Heart right ventricle (tissue), 16 donors: ENCODE results near the gene GPR107. TPM values are rescaled to one million over a fixed set of nuclear protein-coding genes. Genes with fewer than 3 reads are reported as not detected.

ENCODE experiments used
- ATAC-seq, 8 donors: fragments of 200-7000 bp; cut with Tn5 transposase; one replicate each; pipeline ENCODE4 v1.9.1; 2020; ENCODE audit warnings: mild to moderate bottlenecking in 8 of 8, moderate library complexity in 8 of 8, moderate number of reproducible peaks in 1 of 8
- DNase-seq, 2 donors: peaks; one replicate each; pipeline ENCODE4 v3.0.0-alpha.2; 2020
- H3K27ac ChIP-seq, 10 donors: fragments of 200-600 bp; sonication (generic) in 2 of 10; one replicate each; pipeline versions ENCODE4 v1.5.0 to v1.8.0; 2020 to 2022; ENCODE audit warnings: mild to moderate bottlenecking in 3 of 10
- H3K27me3 ChIP-seq, 7 donors: fragments of 200-600 bp; one replicate each; pipeline ENCODE4 v1.8.0; 2021 to 2022; ENCODE audit warnings: mild to moderate bottlenecking in 2 of 7
- H3K36me3 ChIP-seq, 9 donors: fragments of 200-600 bp; sonication (generic) in 1 of 9; one replicate each; pipeline versions ENCODE4 v1.5.0 to v1.8.0; 2020 to 2022; ENCODE audit warnings: mild to moderate bottlenecking in 2 of 9
- H3K4me1 ChIP-seq, 9 donors: fragments of 200-600 bp; sonication (generic) in 1 of 9; one replicate each; pipeline versions ENCODE4 v1.5.0 to v1.8.0; 2020 to 2022; ENCODE audit warnings: mild to moderate bottlenecking in 4 of 9
- H3K4me3 ChIP-seq, 10 donors: fragments of 200-600 bp; sonication (generic) in 2 of 10; one replicate each; pipeline versions ENCODE4 v1.5.0 to v1.8.0; 2020 to 2022; ENCODE audit warnings: mild to moderate bottlenecking in 7 of 10, moderate library complexity in 2 of 10
- H3K9me3 ChIP-seq, 11 donors: fragments of 200-600 bp in 10 of 11; sonication (generic) in 2 of 11; one replicate each; pipeline versions ENCODE4 v1.5.0 to v1.8.0; 2013 to 2022; ENCODE audit warnings: mild to moderate bottlenecking in 2 of 11, control low read depth in 1 of 11, moderate library complexity in 1 of 11
- WGBS, 2 donors: extraction: QIAGEN DNeasy Blood & Tissue Kit; methylation state at CpG; one replicate each; pipeline ENCODE4 v1.1.7; 2013; ENCODE audit warnings: inconsistent platforms in 1 of 2; 5-methylcytosine and 5-hydroxymethylcytosine counted together
- intact Hi-C, 10 donors: fragments of 100-400 bp; cut with DNase I; formaldehyde crosslinking; loops; one replicate each; pipeline versions ENCODE4 v1.11.1 to v1.14.2; 2022
- polyA plus RNA-seq, 2 donors: library from polyadenylated mRNA; stranded (reverse); fragments of 200-250 nt; gene quantifications; one replicate each; pipeline ENCODE4 v1.2.3, GENCODE V29; 2013
- total RNA-seq, 10 donors: library from RNA; stranded (reverse); fragmentation: NEBNext Ultra II Directional in 3 of 10; extraction: Animal tissue kit (Norgen Biotek cat#: 25700) in 3 of 10; gene quantifications; one replicate each; pipeline versions ENCODE4 v1.2.1 to v1.2.4, GENCODE V29; 2021 to 2023
- TF ChIP-seq, protein P1 (sequence below), 9 donors: fragments of 200-600 bp; sonication (generic) in 2 of 9; IDR thresholded peaks; one replicate each; pipeline versions ENCODE4 v1.5.0 to v1.8.0; 2021 to 2022; ENCODE audit warnings: antibody characterized with exemption in 9 of 9, mild to moderate bottlenecking in 5 of 9, moderate library complexity in 1 of 9
- donor health status: Arrhythmogenic right ventricular cardiomyopathy.
- donor health status: ischemic (EF 13 %, LVEDD 7.1; RV severe dilation, severe dysfunction).
- donor health status: healthy with polysubstance abuse.
- donor health status: DM: no; HTN: yes; CAD: no.
- donor health status: DM: no; HTN: no; CAD: no.
- donor health status: ischemic (EF 25% LVEDD 6.9; RV normal size, moderate dysfunction).
- donor health status: ischemic (EF 25% LVEDD 5.7; RV mildly dilated, moderate dysfunction).
- donor health status: healthy.
- donor health status: DM: yes; HTN: yes; CAD: no.
- donor health status: Ischemic cardiomyopathy.
- donor health status: ischemic (EF 35%, LVEDD 5.7; RV mildly dilated, moderate dysfunction).
- donor health status: nonischemic (EF 11% LVEDD 7.7; RV severe dilation, severe dysfunction).
- donor health status: DM: yes; HTN: yes; CAD: no.
- donor health status: PGD.
- donor health status: ischemic (EF 29% LVEDD 5.4; RV normal size, mild dysfunction).
- donor health status: nonischemic (EF 23%, LVEDD 6.1; RV moderate dilation, normal function).

The GPR107 gene
- total and polyA plus RNA-seq, 12 donors: 6.7 to 35.6 (median 23.9) TPM

DNA sequence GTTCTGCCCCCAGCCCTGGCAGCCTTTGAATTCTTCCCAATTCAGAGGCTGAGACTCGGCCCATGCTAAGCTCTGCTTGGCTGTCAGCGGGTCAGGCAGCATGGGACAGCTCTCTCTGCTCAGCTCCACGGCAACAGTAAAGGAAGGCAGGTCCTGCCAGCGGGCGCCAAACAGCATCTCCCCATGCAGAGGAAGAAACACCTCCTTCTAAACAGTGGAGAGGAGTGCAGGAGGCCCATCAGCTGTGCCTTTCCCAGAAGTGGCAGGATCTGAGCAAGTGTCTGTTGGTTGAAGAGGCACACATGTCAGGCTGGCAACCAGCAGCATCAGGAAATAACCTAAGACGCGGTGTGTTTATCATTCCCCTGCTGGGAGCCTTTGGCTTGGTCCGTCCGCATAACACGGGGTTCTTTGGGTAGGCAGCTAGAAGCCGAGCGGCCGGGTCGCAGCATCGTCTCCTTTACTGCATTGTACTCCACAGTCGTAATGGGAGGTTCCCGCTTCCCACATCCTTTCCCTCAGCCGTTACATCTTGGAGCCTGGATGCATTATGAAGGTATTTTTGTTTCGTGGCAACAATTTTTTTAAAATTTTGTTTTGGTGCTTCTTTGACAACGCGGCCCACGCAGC is 75.8 kb downstream of the GPR107 start:
- Histone ChIP-seq H3K36me3 (peaks cover 0 to 94% (median 11%) of the 10 kb centered on the region in 9 donors), H3K27ac (peak overlapping the region in 8 of 10 donors; percentile 42 to 91 (median 67)), H3K27me3 (no peaks in the 10 kb centered on the region), H3K4me1 (peaks cover 6 to 40% (median 17%) of the 10 kb centered on the region in 9 donors), H3K9me3 (no peaks in the 10 kb centered on the region), H3K4me3 (no peak overlapping the region)
- TF ChIP-seq, protein P1, sequence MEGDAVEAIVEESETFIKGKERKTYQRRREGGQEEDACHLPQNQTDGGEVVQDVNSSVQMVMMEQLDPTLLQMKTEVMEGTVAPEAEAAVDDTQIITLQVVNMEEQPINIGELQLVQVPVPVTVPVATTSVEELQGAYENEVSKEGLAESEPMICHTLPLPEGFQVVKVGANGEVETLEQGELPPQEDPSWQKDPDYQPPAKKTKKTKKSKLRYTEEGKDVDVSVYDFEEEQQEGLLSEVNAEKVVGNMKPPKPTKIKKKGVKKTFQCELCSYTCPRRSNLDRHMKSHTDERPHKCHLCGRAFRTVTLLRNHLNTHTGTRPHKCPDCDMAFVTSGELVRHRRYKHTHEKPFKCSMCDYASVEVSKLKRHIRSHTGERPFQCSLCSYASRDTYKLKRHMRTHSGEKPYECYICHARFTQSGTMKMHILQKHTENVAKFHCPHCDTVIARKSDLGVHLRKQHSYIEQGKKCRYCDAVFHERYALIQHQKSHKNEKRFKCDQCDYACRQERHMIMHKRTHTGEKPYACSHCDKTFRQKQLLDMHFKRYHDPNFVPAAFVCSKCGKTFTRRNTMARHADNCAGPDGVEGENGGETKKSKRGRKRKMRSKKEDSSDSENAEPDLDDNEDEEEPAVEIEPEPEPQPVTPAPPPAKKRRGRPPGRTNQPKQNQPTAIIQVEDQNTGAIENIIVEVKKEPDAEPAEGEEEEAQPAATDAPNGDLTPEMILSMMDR (IDR thresholded peaks at IDR 0.05): no peak
- 84 to 88% methylated on average over 22 of the region's 22 CpGs for WGBS, 2 donors
- intact Hi-C loops: no loop called here
- no peak for DNase-seq
- ATAC-seq: peak in 5 of 8 donors; percentile 6 to 35 (median 24)

DNA sequence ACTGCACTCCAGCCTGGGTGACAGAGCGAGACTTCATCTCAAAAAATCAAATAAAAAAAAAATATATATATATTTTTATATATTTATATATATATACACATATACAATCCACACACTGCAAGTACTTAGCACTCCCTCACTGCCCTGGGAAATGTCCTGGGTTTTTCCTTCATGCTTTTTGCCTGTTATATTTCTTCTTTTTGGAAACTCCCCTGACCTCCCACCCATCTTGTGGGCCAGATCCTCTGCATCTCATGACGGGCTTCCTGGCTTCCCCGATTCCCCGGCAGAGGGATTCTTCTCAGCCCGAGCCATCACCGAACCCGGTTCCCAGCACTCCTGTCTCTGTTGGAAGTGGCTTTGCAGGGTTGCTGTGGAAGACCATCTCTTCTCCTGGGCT is 79.0 kb downstream of the GPR107 start:
- 93 to 95% methylated on average over 7 of the region's 7 CpGs for WGBS, 2 donors
- no peak overlapping the region for H3K27ac ChIP-seq
- intact Hi-C loops: no loop called here
- H3K27me3 ChIP-seq: no peaks in the 10 kb centered on the region
- no peak for DNase-seq
- H3K9me3 ChIP-seq: no peaks in the 10 kb centered on the region
- H3K4me1 ChIP-seq: peaks cover 6 to 36% (median 17%) of the 10 kb centered on the region in 9 donors
- no peak for ATAC-seq
- TF ChIP-seq, protein P1 (IDR thresholded peaks at IDR 0.05): no peak
- H3K36me3 ChIP-seq: peaks cover 0 to 87% (median 6%) of the 10 kb centered on the region in 9 donors
- H3K4me3 ChIP-seq: no peak overlapping the region

DNA sequence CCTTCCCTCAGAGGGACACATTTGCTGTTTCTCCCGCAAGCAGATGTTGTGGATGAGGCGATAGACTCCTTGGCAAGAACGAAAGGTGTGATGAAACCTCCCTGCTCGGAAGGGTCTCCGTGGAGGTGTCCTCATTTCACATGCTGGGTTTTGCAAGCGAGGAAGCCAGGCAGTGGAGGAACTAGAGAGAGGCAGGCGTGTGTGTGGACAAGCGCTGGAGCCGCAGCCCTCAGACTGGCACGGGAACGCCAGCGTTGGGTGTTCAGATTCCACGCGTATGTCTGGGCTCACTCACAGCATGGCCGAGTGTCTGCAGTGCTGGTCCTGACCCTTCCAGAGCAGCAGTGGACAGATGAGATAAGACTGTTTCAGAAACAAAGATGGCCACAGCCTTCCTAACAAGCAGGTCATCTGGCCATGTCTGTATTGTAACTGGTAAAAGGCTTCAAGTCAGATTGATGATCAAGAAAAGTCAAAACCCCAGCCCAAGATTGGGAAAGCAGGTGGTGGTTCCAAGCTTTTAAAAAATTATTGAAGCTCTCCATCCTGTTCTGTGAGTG is 83.5 kb downstream of the GPR107 start:
- TF ChIP-seq, protein P1 (IDR thresholded peaks at IDR 0.05): no peak
- Histone ChIP-seq H3K4me3 (no peak overlapping the region), H3K9me3 (no peaks in the 10 kb centered on the region), H3K4me1 (peaks cover 10 to 37% (median 22%) of the 10 kb centered on the region in 9 donors), H3K27me3 (no peaks in the 10 kb centered on the region), H3K27ac (peak overlapping the region in 2 of 10 donors; percentile 56 to 63), H3K36me3 (peaks cover 0 to 47% (median 0%) of the 10 kb centered on the region in 9 donors)
- WGBS, 2 donors: 88 to 91% methylated on average over 15 of the region's 15 CpGs
- intact Hi-C loops: no loop called here
- no peak for DNase-seq
- no peak for ATAC-seq

DNA sequence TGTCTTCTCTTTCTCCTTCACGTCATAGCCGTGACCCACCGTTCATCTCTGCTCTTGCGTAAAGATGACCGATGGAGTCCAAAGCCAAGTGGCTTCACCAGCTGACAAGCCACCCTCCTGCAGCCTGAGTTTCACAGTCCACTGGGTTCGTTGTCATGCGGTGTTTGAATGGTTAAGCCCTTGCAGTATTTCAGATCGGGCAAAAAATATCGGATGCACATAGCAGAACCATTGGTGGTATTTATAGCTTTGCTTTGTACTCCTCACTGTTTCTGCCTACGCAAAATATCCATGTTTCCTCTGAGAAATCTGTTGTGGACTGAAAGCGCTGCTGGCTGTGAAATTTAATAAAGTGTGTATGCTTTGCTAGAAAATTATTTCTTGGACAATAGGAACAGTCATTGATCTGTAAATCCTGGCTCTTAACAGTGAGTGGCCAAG is 84.0 kb downstream of the GPR107 start:
- TF ChIP-seq, protein P1 (IDR thresholded peaks at IDR 0.05): no peak
- ATAC-seq: no peak
- intact Hi-C loops: no loop called here
- Histone ChIP-seq H3K27me3 (no peaks in the 10 kb centered on the region), H3K9me3 (no peaks in the 10 kb centered on the region), H3K4me1 (peaks cover 10 to 37% (median 22%) of the 10 kb centered on the region in 9 donors), H3K4me3 (no peak overlapping the region), H3K36me3 (peaks cover 0 to 42% (median 0%) of the 10 kb centered on the region in 9 donors), H3K27ac (peak overlapping the region in 6 of 10 donors; percentile 34 to 63 (median 58))
- no peak for DNase-seq
- WGBS, 2 donors: 73 to 79% methylated on average over 11 of the region's 11 CpGs
